HG03457 (cell line): ENCODE measurements around the gene WFDC1.

Experiments
- ATAC-seq: cut with Tn5 transposase; IDR thresholded peaks from one replicate; pipeline ENCODE4 v1.9.1; 2021; ENCODE audit warnings: moderate number of reproducible peaks; ENCODE audit not compliant: unreplicated experiment

Gene WFDC1

GRCh38 chr16:84299734-84300440 is 5.2 kb downstream of the WFDC1 start:
- no peak for ATAC-seq

GRCh38 chr16:84302111-84302954 is 7.7 kb downstream of the WFDC1 start:
- no peak for ATAC-seq

GRCh38 chr16:84303023-84303422 is 8.3 kb downstream of the WFDC1 start:
- no peak for ATAC-seq

GRCh38 chr16:84303516-84303915 is 8.8 kb downstream of the WFDC1 start:
- no peak for ATAC-seq

- ATAC-seq: no peak
Measured at GRCh38 chr16:84306564-84306963, 11.9 kb downstream of the WFDC1 start.

GRCh38 chr16:84307209-84307954 is 12.7 kb downstream of the WFDC1 start:
- ATAC-seq: no peak

GRCh38 chr16:84308120-84308519 is 13.4 kb downstream of the WFDC1 start:
- no peak for ATAC-seq

GRCh38 chr16:84310642-84311041 is 16.0 kb downstream of the WFDC1 start:
- ATAC-seq: no peak

- no peak for ATAC-seq
Measured at GRCh38 chr16:84312783-84313382, 18.2 kb downstream of the WFDC1 start.

- no peak for ATAC-seq
Measured at GRCh38 chr16:84313921-84314320, 19.2 kb downstream of the WFDC1 start.

- no peak for ATAC-seq
Measured at GRCh38 chr16:84314373-84314772, 19.7 kb downstream of the WFDC1 start.

- no peak for ATAC-seq
Measured at GRCh38 chr16:84314814-84315213, 20.1 kb downstream of the WFDC1 start.

- ATAC-seq: no peak
Measured at GRCh38 chr16:84315422-84315821, 20.7 kb downstream of the WFDC1 start.

- no peak for ATAC-seq
Measured at GRCh38 chr16:84318091-84318975, 23.7 kb downstream of the WFDC1 start.

GRCh38 chr16:84319146-84319760 is 24.6 kb downstream of the WFDC1 start:
- ATAC-seq: no peak

- ATAC-seq: no peak
Measured at GRCh38 chr16:84320511-84320910, 25.8 kb downstream of the WFDC1 start.

GRCh38 chr16:84321932-84322331 is 27.3 kb downstream of the WFDC1 start:
- ATAC-seq: no peak

GRCh38 chr16:84322749-84323148 is 28.1 kb downstream of the WFDC1 start:
- no peak for ATAC-seq

- no peak for ATAC-seq
Measured at GRCh38 chr16:84323606-84324005, 28.9 kb downstream of the WFDC1 start.
